ENCODE measurements around the gene PSORS1C2.
A peak's percentile ranks its signal among the peaks of the same experiment; 100 is the strongest.
"Not testable (repeated sequence)": the region's sequence is repeated elsewhere in the genome, so short reads cannot be mapped to it uniquely, and the experiment has no call there.

Gene PSORS1C2

GRCh38 chr6:31165064-31165832 is 26.4 kb upstream of the PSORS1C2 start:
- DNase-seq = not testable (repeated sequence)

GRCh38 chr6:31164475-31165063 is 25.7 kb upstream of the PSORS1C2 start:
- not testable (repeated sequence) for DNase-seq

GRCh38 chr6:31163922-31164321 is 25.1 kb upstream of the PSORS1C2 start:
- no peak for DNase-seq

GRCh38 chr6:31162463-31163165 is 23.7 kb upstream of the PSORS1C2 start:
- DNase-seq = no peak

GRCh38 chr6:31161216-31162126 is 22.6 kb upstream of the PSORS1C2 start:
- no peak for DNase-seq

GRCh38 chr6:31158863-31159855 is 20.3 kb upstream of the PSORS1C2 start:
- peak; percentile 25 for DNase-seq

GRCh38 chr6:31158140-31158862 is 19.4 kb upstream of the PSORS1C2 start, which contains the start of gene TCF19:
TSS of gene TCF19 (plus strand) at chr6:31158589. CDS start at chr6:31159470, 881 bp downstream.
- DNase-seq = peak; percentile 99

- DNase-seq = no peak
These were observed 18.8 kb upstream of the PSORS1C2 start, which contains the start of gene CCHCR1 for GRCh38 chr6:31157513-31158139. TSS of gene CCHCR1 (minus strand) at chr6:31157802. CDS start at chr6:31157600, 202 bp downstream.

- DNase-seq = no peak
These were observed 17.8 kb upstream of the PSORS1C2 start for GRCh38 chr6:31156641-31157040.

GRCh38 chr6:31154436-31154835 is 15.6 kb upstream of the PSORS1C2 start:
- no peak for DNase-seq

GRCh38 chr6:31152781-31153180 is 13.9 kb upstream of the PSORS1C2 start:
- no peak for DNase-seq

- DNase-seq = no peak
These were observed 11.1 kb upstream of the PSORS1C2 start for GRCh38 chr6:31149827-31150447.

GRCh38 chr6:31145386-31145785 is 6.5 kb upstream of the PSORS1C2 start:
- no peak for DNase-seq

- DNase-seq = no peak
These were observed 6.1 kb upstream of the PSORS1C2 start for GRCh38 chr6:31144970-31145340.

- DNase-seq = no peak
These were observed 5.6 kb upstream of the PSORS1C2 start for GRCh38 chr6:31144296-31144969.

- DNase-seq = no peak
These were observed 4.3 kb upstream of the PSORS1C2 start for GRCh38 chr6:31143148-31143547.

GRCh38 chr6:31142361-31142761 is 3.5 kb upstream of the PSORS1C2 start:
- no peak for DNase-seq

- DNase-seq = no peak
These were observed 1.8 kb upstream of the PSORS1C2 start for GRCh38 chr6:31140643-31141042.

- DNase-seq = no peak
These were observed 733 bp upstream of the PSORS1C2 start for GRCh38 chr6:31139599-31139998.

Measured in CD4-positive, alpha-beta T cell treated with Interleukin-6 for 4 hours (primary cell).